ENCODE data around the gene RIPOR2.

Gene RIPOR2

DNA sequence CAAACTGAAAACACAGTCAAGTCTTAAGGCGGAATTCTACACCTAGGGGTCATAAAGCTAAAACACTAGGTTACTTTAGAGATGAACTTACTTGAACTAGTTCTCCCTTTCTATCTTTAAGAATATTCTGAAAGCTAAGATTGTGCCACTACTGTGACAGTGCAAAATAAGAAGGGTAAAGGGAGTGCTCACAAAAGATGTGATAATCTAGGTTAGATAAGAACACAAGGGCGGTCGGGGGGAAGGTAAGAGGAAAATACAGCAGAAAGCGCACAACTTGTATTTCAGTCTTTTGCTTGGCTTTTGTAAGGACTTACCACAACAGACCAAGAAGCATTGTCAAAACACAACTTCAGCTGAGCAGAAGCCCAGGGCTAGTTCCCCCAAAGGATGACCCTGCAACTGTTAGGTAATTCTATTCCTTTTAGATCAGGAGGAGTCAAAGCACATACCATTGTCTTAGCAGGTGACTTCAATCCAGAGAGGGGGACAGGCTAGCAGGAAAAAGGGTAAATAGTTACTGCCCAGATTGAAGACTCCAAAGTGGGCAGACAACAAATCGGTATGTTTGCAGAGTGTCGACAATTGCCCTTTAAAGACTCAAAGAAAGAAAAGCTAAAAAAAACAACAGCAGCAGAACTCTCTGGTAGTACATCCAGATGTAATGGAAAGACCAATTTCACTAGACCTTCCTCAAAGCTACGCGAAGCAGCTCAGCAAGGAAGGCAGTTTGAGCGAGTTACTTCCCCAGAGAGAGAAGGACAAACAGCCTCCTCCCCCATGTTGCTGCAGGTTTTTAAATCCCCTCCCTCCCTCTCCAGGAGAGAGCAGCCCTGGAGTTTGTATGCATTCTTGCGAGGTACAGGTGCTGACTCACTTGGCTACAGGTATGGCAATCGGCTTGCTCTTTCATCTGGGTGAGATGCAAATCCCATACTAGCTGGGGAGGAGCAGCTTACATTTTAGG lies 59.0 kb downstream of the RIPOR2 start:
- DNase-seq (ENCODE audit: low read depth): no peak
- TF ChIP-seq, protein P1, sequence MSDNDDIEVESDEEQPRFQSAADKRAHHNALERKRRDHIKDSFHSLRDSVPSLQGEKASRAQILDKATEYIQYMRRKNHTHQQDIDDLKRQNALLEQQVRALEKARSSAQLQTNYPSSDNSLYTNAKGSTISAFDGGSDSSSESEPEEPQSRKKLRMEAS (IDR thresholded peaks at IDR 0.05; ENCODE audit: low read depth, low read length): no peak
- TF ChIP-seq POLR2A (IDR thresholded peaks at IDR 0.05; ENCODE audit: extremely low read depth, insufficient read length) (no peak), MYC (IDR thresholded peaks at IDR 0.05; ENCODE audit: low read depth, low read length) (no peak)
- TF ChIP-seq, protein P2, sequence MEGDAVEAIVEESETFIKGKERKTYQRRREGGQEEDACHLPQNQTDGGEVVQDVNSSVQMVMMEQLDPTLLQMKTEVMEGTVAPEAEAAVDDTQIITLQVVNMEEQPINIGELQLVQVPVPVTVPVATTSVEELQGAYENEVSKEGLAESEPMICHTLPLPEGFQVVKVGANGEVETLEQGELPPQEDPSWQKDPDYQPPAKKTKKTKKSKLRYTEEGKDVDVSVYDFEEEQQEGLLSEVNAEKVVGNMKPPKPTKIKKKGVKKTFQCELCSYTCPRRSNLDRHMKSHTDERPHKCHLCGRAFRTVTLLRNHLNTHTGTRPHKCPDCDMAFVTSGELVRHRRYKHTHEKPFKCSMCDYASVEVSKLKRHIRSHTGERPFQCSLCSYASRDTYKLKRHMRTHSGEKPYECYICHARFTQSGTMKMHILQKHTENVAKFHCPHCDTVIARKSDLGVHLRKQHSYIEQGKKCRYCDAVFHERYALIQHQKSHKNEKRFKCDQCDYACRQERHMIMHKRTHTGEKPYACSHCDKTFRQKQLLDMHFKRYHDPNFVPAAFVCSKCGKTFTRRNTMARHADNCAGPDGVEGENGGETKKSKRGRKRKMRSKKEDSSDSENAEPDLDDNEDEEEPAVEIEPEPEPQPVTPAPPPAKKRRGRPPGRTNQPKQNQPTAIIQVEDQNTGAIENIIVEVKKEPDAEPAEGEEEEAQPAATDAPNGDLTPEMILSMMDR (IDR thresholded peaks at IDR 0.05; ENCODE audit: low read depth, low read length): no peak
- H3K4me3 ChIP-seq (ENCODE audit: low read depth, low read length): no peak overlapping the region

GRCh38 chr6:24875534-24875901 lies 60.2 kb downstream of the RIPOR2 start:
- no peak for DNase-seq (ENCODE audit: low read depth)
- no peak overlapping the region for H3K4me3 ChIP-seq (ENCODE audit: low read depth, low read length)
- TF ChIP-seq POLR2A (IDR thresholded peaks at IDR 0.05; ENCODE audit: extremely low read depth, insufficient read length) (no peak), MYC (IDR thresholded peaks at IDR 0.05; ENCODE audit: low read depth, low read length) (no peak)
- TF ChIP-seq, protein P2 (IDR thresholded peaks at IDR 0.05; ENCODE audit: low read depth, low read length): no peak
- TF ChIP-seq, protein P1 (IDR thresholded peaks at IDR 0.05; ENCODE audit: low read depth, low read length): no peak

- TF ChIP-seq, protein P2 (IDR thresholded peaks at IDR 0.05; ENCODE audit: low read depth, low read length): no peak
- TF ChIP-seq MYC (IDR thresholded peaks at IDR 0.05; ENCODE audit: low read depth, low read length): no peak
- DNase-seq (ENCODE audit: low read depth): no peak
- H3K4me3 ChIP-seq (ENCODE audit: low read depth, low read length): no peak overlapping the region
These were observed 60.8 kb downstream of the RIPOR2 start for GRCh38 chr6:24874776-24875533.

GRCh38 chr6:24874128-24874527 lies 61.6 kb downstream of the RIPOR2 start:
- H3K4me3 ChIP-seq (ENCODE audit: low read depth, low read length): no peak overlapping the region
- DNase-seq (ENCODE audit: low read depth): no peak
- no peak for TF ChIP-seq POLR2A (IDR thresholded peaks at IDR 0.05; ENCODE audit: extremely low read depth, insufficient read length)
- TF ChIP-seq, protein P1 (IDR thresholded peaks at IDR 0.05; ENCODE audit: low read depth, low read length): no peak
- TF ChIP-seq, protein P2 (IDR thresholded peaks at IDR 0.05; ENCODE audit: low read depth, low read length): no peak
- no peak for TF ChIP-seq MYC (IDR thresholded peaks at IDR 0.05; ENCODE audit: low read depth, low read length)

GRCh38 chr6:24872779-24873178 lies 63.0 kb downstream of the RIPOR2 start:
- DNase-seq (ENCODE audit: low read depth): no peak
- no peak overlapping the region for H3K4me3 ChIP-seq (ENCODE audit: low read depth, low read length)
- TF ChIP-seq POLR2A (IDR thresholded peaks at IDR 0.05; ENCODE audit: extremely low read depth, insufficient read length): no peak

- TF ChIP-seq, protein P1 (IDR thresholded peaks at IDR 0.05; ENCODE audit: low read depth, low read length): no peak
- TF ChIP-seq, protein P2 (IDR thresholded peaks at IDR 0.05; ENCODE audit: low read depth, low read length): no peak
- no peak for TF ChIP-seq MYC (IDR thresholded peaks at IDR 0.05; ENCODE audit: low read depth, low read length)
- no peak for TF ChIP-seq POLR2A (IDR thresholded peaks at IDR 0.05; ENCODE audit: extremely low read depth, insufficient read length)
- no peak overlapping the region for H3K4me3 ChIP-seq (ENCODE audit: low read depth, low read length)
- DNase-seq (ENCODE audit: low read depth): no peak
These were observed 67.0 kb downstream of the RIPOR2 start for GRCh38 chr6:24868765-24869164.
